HEK293 (cell line): ENCODE data around the gene EML6.

Experiments used
- CTCF ChIA-PET: fragments of 350-600 bp; formaldehyde crosslinking; extraction: SDS; loops from one replicate; lab custom pipeline; 2021; ENCODE audit warnings: antibody characterized with exemption; lab: Yijun Ruan, JAX
- POLR2A ChIA-PET: fragments of 300-600 bp; formaldehyde crosslinking; extraction: SDS; loops from one replicate; lab custom pipeline; 2020; ENCODE audit warnings: antibody characterized with exemption, inconsistent platforms; lab: Yijun Ruan, JAX
- H3K27ac ChIP-seq: fragments of 200-500 bp; sonication (Bioruptor generic); 2 replicates; pipeline ENCODE4 v1.5.1; 2014; ENCODE audit warnings: low read depth, low read length, control low read depth, inconsistent platforms; ENCODE audit errors: extremely low read depth
- H3K36me3 ChIP-seq, 2 experiments: fragments of 200-500 bp in 1 of 2; sonication (Bioruptor generic) in 1 of 2; 1 replicate in 1 of 2; 2 replicates in 1 of 2; pipeline ENCODE4 v1.5.1; 2014 to 2017; ENCODE audit warnings: inconsistent platforms in 2 of 2, low read length in 2 of 2; ENCODE audit not compliant: control insufficient read depth in 2 of 2, insufficient read depth in 1 of 2
- H3K4me1 ChIP-seq: fragments of 200-500 bp; sonication (Bioruptor generic); 2 replicates; pipeline ENCODE4 v1.5.1; 2014; ENCODE audit warnings: mild to moderate bottlenecking, low read length, inconsistent platforms; ENCODE audit not compliant: control insufficient read depth, insufficient read depth
- H3K4me3 ChIP-seq: 2 replicates; pipeline ENCODE4 v1.5.1; 2011; ENCODE audit warnings: low read depth, mild to moderate bottlenecking, control low read depth, low read length, moderate library complexity
- H3K9me3 ChIP-seq: fragments of 200-500 bp; sonication (Bioruptor generic); 2 replicates; pipeline ENCODE4 v1.5.1; 2014; ENCODE audit warnings: low read depth, low read length, inconsistent platforms; ENCODE audit not compliant: control insufficient read depth, insufficient read depth
- BCL11B ChIP-seq: fragments of 450-650 bp; formaldehyde crosslinking; IDR thresholded peaks from 2 replicates; pipeline ENCODE4 v1.5.1; 2016; ENCODE audit warnings: low read depth, missing biosample characterization, missing genetic modification characterization
- GLI4 ChIP-seq: fragments of 450-650 bp; formaldehyde crosslinking; IDR thresholded peaks from 2 replicates; pipeline ENCODE4 v1.5.1; 2016; ENCODE audit warnings: missing biosample characterization, missing genetic modification characterization
- KLF10 ChIP-seq: fragments of 450-650 bp; IDR thresholded peaks from 2 replicates; pipeline ENCODE4 v1.5.1; 2018; ENCODE audit warnings: missing biosample characterization, mild to moderate bottlenecking, missing genetic modification characterization
- SP2 ChIP-seq: fragments of 450-650 bp; formaldehyde crosslinking; IDR thresholded peaks from 2 replicates; pipeline ENCODE4 v1.5.1; 2016; ENCODE audit warnings: missing biosample characterization, missing genetic modification characterization
- SP7 ChIP-seq: fragments of 450-650 bp; formaldehyde crosslinking; IDR thresholded peaks from 2 replicates; pipeline ENCODE4 v1.5.1; 2016; ENCODE audit warnings: missing biosample characterization, missing genetic modification characterization
- YY2 ChIP-seq: fragments of 450-650 bp; formaldehyde crosslinking; IDR thresholded peaks from 2 replicates; pipeline ENCODE4 v1.5.1; 2016; ENCODE audit warnings: missing biosample characterization, missing genetic modification characterization
- ZBTB49 ChIP-seq: fragments of 450-650 bp; formaldehyde crosslinking; IDR thresholded peaks from 2 replicates; pipeline ENCODE4 v1.5.1; 2016; ENCODE audit warnings: missing biosample characterization, missing genetic modification characterization, low read depth
- ZEB2 ChIP-seq: fragments of 450-650 bp; formaldehyde crosslinking; IDR thresholded peaks from 2 replicates; pipeline ENCODE4 v1.5.1; 2016; ENCODE audit warnings: missing biosample characterization, missing genetic modification characterization
- ZNF114 ChIP-seq: fragments of 450-650 bp; formaldehyde crosslinking; IDR thresholded peaks from 2 replicates; pipeline ENCODE4 v1.5.0; 2017; ENCODE audit warnings: missing biosample characterization, missing genetic modification characterization
- ZNF19 ChIP-seq: fragments of 450-650 bp; formaldehyde crosslinking; IDR thresholded peaks from 2 replicates; pipeline ENCODE4; 2016; ENCODE audit warnings: missing biosample characterization, missing genetic modification characterization, low read depth
- ZNF221 ChIP-seq: fragments of 450-650 bp; formaldehyde crosslinking; IDR thresholded peaks from 2 replicates; pipeline ENCODE4 v1.5.1; 2017; ENCODE audit warnings: missing biosample characterization, missing genetic modification characterization, borderline replicate concordance
- ZNF274 ChIP-seq, 2 experiments: fragments of 200-500 bp in 1 of 2; fragments of 450-650 bp in 1 of 2; sonication (Bioruptor generic) in 1 of 2; formaldehyde crosslinking in 1 of 2; IDR thresholded peaks; 2 replicates each; pipeline versions ENCODE4 v1.5.1 to v1.6.1; 2014 to 2016; ENCODE audit warnings: borderline replicate concordance in 1 of 2, inconsistent platforms in 1 of 2, low read length in 1 of 2, missing biosample characterization in 1 of 2, missing genetic modification characterization in 1 of 2
- ZNF292 ChIP-seq: fragments of 450-650 bp; formaldehyde crosslinking; IDR thresholded peaks from 2 replicates; pipeline ENCODE4 v1.5.1; 2016; ENCODE audit warnings: low read depth, missing biosample characterization, missing genetic modification characterization, borderline replicate concordance
- ZNF354C ChIP-seq: fragments of 450-650 bp; formaldehyde crosslinking; IDR thresholded peaks from 2 replicates; pipeline ENCODE4 v1.5.1; 2016; ENCODE audit warnings: missing biosample characterization, missing genetic modification characterization, low read depth, borderline replicate concordance
- ZNF391 ChIP-seq: fragments of 450-650 bp; formaldehyde crosslinking; IDR thresholded peaks from 2 replicates; pipeline ENCODE4 v1.5.1; 2016; ENCODE audit warnings: low read depth, missing biosample characterization, missing genetic modification characterization, borderline replicate concordance
- ZNF510 ChIP-seq: fragments of 450-650 bp; formaldehyde crosslinking; IDR thresholded peaks from 2 replicates; pipeline ENCODE4 v1.5.1; 2018; ENCODE audit warnings: mild to moderate bottlenecking, missing genetic modification characterization, missing biosample characterization; ENCODE audit not compliant: insufficient replicate concordance
- ZNF558 ChIP-seq: fragments of 450-650 bp; formaldehyde crosslinking; IDR thresholded peaks from 2 replicates; pipeline ENCODE4 v1.5.1; 2016; ENCODE audit warnings: missing biosample characterization, missing genetic modification characterization
- ZNF585B ChIP-seq: fragments of 450-650 bp; formaldehyde crosslinking; IDR thresholded peaks from 2 replicates; pipeline ENCODE4 v1.5.1; 2016; ENCODE audit warnings: missing biosample characterization, missing genetic modification characterization
- ZNF610 ChIP-seq: fragments of 450-650 bp; formaldehyde crosslinking; IDR thresholded peaks from 2 replicates; pipeline ENCODE4 v1.5.1; 2016; ENCODE audit warnings: missing biosample characterization, missing genetic modification characterization, borderline replicate concordance
- ZNF626 ChIP-seq: fragments of 450-650 bp; sonication (Bioruptor Pico); formaldehyde crosslinking; IDR thresholded peaks from 2 replicates; pipeline ENCODE4 v1.5.1; 2018; ENCODE audit warnings: missing biosample characterization, missing genetic modification characterization, inconsistent platforms
- ZNF692 ChIP-seq: fragments of 450-650 bp; formaldehyde crosslinking; IDR thresholded peaks from 2 replicates; pipeline ENCODE4 v1.5.1; 2016; ENCODE audit warnings: missing biosample characterization, missing genetic modification characterization
- ZNF791 ChIP-seq: fragments of 450-650 bp; formaldehyde crosslinking; IDR thresholded peaks from 2 replicates; pipeline ENCODE4 v1.5.1; 2016; ENCODE audit warnings: missing biosample characterization, missing genetic modification characterization
- TF ChIP-seq, protein P1 (sequence below): fragments of 450-650 bp; formaldehyde crosslinking; IDR thresholded peaks from 2 replicates; pipeline ENCODE4 v1.5.1; 2017; ENCODE audit warnings: missing biosample characterization, missing genetic modification characterization
- TF ChIP-seq, protein P2 (sequence below): fragments of 450-650 bp; formaldehyde crosslinking; IDR thresholded peaks from 2 replicates; pipeline ENCODE4; 2016; ENCODE audit warnings: missing biosample characterization, missing genetic modification characterization
- TF ChIP-seq, protein P3 (sequence below): fragments of 450-650 bp; formaldehyde crosslinking; IDR thresholded peaks from 2 replicates; pipeline ENCODE4 v1.5.1; 2016; ENCODE audit warnings: missing biosample characterization, missing genetic modification characterization, borderline replicate concordance

The EML6 gene

DNA sequence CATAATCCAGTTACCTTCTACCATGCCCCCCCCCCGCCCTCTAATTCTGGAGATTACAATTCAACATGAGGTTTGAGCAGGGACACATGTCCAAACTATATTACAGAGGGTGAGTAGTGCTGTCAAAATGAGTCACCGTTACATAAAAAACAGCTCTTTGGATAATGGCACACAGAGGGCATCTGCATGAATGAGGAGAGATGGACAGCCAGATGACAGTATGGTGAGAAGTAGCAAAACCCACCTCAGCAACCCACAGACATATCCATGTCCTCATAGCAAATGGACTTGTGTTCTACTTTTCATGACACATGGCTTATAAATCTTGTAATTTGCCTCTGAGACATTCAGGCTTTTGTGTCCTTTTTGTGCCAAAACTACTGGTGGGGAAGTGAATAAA lies 132.0 kb downstream of the EML6 start:
- H3K4me3 ChIP-seq, result no peak overlapping the region
- H3K9me3 ChIP-seq, result no peaks in the 10 kb centered on the region
- TF ChIP-seq ZBTB49 (tag by site-specific recombination) (no peak), GLI4 (tag by site-specific recombination) (no peak), ZNF354C (tag by site-specific recombination) (no peak), ZEB2 (no peak), ZNF558 (tag by site-specific recombination) (no peak), KLF10 (tag by site-specific recombination) (no peak), ZNF221 (tag by site-specific recombination) (no peak), BCL11B (tag by site-specific recombination) (no peak), YY2 (no peak), SP2 (tag by site-specific recombination) (no peak), ZNF610 (tag by site-specific recombination) (no peak), ZNF626 (no peak), ZNF791 (no peak)
- TF ChIP-seq, protein P1, sequence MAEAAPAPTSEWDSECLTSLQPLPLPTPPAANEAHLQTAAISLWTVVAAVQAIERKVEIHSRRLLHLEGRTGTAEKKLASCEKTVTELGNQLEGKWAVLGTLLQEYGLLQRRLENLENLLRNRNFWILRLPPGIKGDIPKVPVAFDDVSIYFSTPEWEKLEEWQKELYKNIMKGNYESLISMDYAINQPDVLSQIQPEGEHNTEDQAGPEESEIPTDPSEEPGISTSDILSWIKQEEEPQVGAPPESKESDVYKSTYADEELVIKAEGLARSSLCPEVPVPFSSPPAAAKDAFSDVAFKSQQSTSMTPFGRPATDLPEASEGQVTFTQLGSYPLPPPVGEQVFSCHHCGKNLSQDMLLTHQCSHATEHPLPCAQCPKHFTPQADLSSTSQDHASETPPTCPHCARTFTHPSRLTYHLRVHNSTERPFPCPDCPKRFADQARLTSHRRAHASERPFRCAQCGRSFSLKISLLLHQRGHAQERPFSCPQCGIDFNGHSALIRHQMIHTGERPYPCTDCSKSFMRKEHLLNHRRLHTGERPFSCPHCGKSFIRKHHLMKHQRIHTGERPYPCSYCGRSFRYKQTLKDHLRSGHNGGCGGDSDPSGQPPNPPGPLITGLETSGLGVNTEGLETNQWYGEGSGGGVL, result no peak
- TF ChIP-seq, protein P2, sequence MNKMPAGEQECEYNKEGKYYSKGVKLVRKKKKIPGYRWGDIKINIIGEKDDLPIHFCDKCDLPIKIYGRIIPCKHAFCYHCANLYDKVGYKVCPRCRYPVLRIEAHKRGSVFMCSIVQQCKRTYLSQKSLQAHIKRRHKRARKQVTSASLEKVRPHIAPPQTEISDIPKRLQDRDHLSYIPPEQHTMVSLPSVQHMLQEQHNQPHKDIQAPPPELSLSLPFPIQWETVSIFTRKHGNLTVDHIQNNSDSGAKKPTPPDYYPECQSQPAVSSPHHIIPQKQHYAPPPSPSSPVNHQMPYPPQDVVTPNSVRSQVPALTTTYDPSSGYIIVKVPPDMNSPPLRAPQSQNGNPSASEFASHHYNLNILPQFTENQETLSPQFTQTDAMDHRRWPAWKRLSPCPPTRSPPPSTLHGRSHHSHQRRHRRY, result no peak
- TF ChIP-seq, protein P3, sequence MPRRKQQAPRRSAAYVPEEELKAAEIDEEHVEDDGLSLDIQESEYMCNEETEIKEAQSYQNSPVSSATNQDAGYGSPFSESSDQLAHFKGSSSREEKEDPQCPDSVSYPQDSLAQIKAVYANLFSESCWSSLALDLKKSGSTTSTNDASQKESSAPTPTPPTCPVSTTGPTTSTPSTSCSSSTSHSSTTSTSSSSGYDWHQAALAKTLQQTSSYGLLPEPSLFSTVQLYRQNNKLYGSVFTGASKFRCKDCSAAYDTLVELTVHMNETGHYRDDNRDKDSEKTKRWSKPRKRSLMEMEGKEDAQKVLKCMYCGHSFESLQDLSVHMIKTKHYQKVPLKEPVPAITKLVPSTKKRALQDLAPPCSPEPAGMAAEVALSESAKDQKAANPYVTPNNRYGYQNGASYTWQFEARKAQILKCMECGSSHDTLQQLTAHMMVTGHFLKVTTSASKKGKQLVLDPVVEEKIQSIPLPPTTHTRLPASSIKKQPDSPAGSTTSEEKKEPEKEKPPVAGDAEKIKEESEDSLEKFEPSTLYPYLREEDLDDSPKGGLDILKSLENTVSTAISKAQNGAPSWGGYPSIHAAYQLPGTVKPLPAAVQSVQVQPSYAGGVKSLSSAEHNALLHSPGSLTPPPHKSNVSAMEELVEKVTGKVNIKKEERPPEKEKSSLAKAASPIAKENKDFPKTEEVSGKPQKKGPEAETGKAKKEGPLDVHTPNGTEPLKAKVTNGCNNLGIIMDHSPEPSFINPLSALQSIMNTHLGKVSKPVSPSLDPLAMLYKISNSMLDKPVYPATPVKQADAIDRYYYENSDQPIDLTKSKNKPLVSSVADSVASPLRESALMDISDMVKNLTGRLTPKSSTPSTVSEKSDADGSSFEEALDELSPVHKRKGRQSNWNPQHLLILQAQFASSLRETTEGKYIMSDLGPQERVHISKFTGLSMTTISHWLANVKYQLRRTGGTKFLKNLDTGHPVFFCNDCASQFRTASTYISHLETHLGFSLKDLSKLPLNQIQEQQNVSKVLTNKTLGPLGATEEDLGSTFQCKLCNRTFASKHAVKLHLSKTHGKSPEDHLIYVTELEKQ, result no peak
- POLR2A ChIA-PET, result no interaction called here
- CTCF ChIA-PET, result no interaction called here
- H3K27ac ChIP-seq, result no peak overlapping the region
- no peaks in the 10 kb centered on the region for H3K4me1 ChIP-seq
- no peaks in the 10 kb centered on the region for H3K36me3 ChIP-seq

DNA sequence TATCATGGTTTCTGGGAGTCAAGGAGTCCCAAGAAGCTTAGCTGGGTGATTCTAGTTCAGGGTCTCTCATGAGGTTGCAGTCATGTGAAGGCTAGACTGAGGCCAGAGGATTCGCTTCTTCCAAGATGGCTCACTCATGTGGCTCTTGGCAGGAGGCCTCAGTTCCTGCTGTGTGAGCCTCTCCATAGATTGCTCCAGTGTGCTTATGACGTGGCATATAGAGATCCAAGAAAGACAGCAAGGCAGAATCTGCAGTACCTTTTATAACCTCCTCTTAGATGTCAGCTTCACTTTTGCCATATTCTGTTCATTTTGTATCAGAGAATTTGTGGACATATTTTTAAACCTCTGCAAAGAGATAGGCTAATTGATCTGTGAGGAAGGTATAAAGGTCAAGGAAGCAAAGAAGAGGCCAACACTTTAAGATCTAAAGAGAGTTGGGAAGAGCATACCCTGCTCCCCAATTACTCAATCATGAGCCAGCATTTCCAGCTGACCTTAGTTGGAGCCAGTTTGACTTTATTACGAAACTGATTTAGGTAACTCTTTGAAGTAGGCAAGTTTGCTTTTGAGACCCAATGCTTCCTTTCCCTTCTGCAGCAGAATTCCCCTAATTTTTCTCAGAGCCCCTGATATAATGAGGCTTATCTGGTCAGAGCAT lies 134.7 kb downstream of the EML6 start:
- ChIA-PET POLR2A (no interaction called here), CTCF (no interaction called here)
- Histone ChIP-seq H3K4me3 (no peak overlapping the region), H3K4me1 (no peaks in the 10 kb centered on the region), H3K27ac (no peak overlapping the region), H3K36me3 (no peaks in the 10 kb centered on the region), H3K9me3 (no peaks in the 10 kb centered on the region)
- TF ChIP-seq ZNF19 (tag by site-specific recombination) (no peak), SP7 (tag by site-specific recombination) (no peak), ZNF585B (no peak), ZNF292 (tag by site-specific recombination) (no peak), ZNF391 (tag by site-specific recombination) (no peak), ZNF221 (tag by site-specific recombination) (no peak), ZNF510 (tag by site-specific recombination) (no peak), ZNF692 (tag by site-specific recombination) (no peak), ZNF274 (IDR thresholded peaks at IDR 0.05; ENCODE audit: low read length) (no peak), ZNF274 (tag by site-specific recombination; IDR thresholded peaks at IDR 0.05; ENCODE audit: borderline replicate concordance) (no peak), ZNF114 (tag by site-specific recombination) (no peak), SP2 (tag by site-specific recombination) (no peak)
